A673 (cell line): ENCODE data around the gene SI.

Experiments
- CTCF ChIP-seq: fragments of 300-800, 200-600 bp; sonication (generic); conservative IDR thresholded peaks from 2 replicates; pipeline ENCODE4 v1.5.1; 2017; ENCODE audit warnings: low read depth, mild to moderate bottlenecking, antibody characterized with exemption, low read length, moderate library complexity, mixed read lengths
- EZH2 ChIP-seq: fragments of 200-600 bp; sonication (generic); IDR thresholded peaks from 2 replicates; pipeline ENCODE4 v1.6.1; 2017; ENCODE audit warnings: borderline replicate concordance, low read depth, mild to moderate bottlenecking, mixed read lengths, antibody characterized with exemption, low read length; ENCODE audit not compliant: poor library complexity, severe bottlenecking

- TF ChIP-seq CTCF (no peak), EZH2 (no peak)
Observed at GRCh38 chr3:165040186-165040585, 38.1 kb downstream of the SI start.
